SK-N-MC (cell line): ENCODE data around the gene MRPL39.

ENCODE experiments used
- EZH2 ChIP-seq: fragments of 200-600 bp; sonication (generic); IDR thresholded peaks from one replicate; pipeline ENCODE4 v1.6.1; 2017; ENCODE audit warnings: antibody characterized with exemption
- FOXP2 ChIP-seq: optimal IDR thresholded peaks from 2 replicates; pipeline ENCODE3; 2011; ENCODE audit warnings: mild to moderate bottlenecking, moderate library complexity; ENCODE audit not compliant: insufficient read depth; ENCODE audit errors: extremely low read length, control extremely low read depth

GRCh38 chr21:25643486-25643885 lies 36.2 kb upstream of the MRPL39 start:
- TF ChIP-seq FOXP2, result no peak
- no peak for TF ChIP-seq EZH2
